Tibial nerve (tissue), 4 donors: ENCODE measurements around the gene TMEM218. TPM values are rescaled to one million over a fixed set of nuclear protein-coding genes. Genes with fewer than 3 reads are reported as not detected.

Experiments used
- DNase-seq, 2 donors: peaks; one replicate each; pipeline ENCODE4 v3.0.0-alpha.2; 2019; ENCODE audit warnings: low spot score in 2 of 2
- H3K27ac ChIP-seq, 4 donors: fragments of 200-600 bp; sonication (generic) in 3 of 4; one replicate each; pipeline ENCODE4 v1.5.1; 2017 to 2019; ENCODE audit warnings: mild to moderate bottlenecking in 1 of 4
- H3K27me3 ChIP-seq, 2 donors: fragments of 200-600 bp; sonication (generic) in 1 of 2; one replicate each; pipeline versions ENCODE4 v1.5.1 to v1.6.0; 2017 to 2019
- H3K36me3 ChIP-seq, 3 donors: fragments of 200-600 bp; sonication (generic); one replicate each; pipeline ENCODE4 v1.5.1; 2018 to 2019
- H3K4me1 ChIP-seq, 4 donors: fragments of 200-600 bp; sonication (generic) in 3 of 4; one replicate each; pipeline ENCODE4 v1.5.1; 2017 to 2019
- H3K4me3 ChIP-seq, 4 donors: fragments of 200-600 bp; sonication (generic) in 3 of 4; one replicate each; pipeline ENCODE4 v1.5.1; 2017 to 2019; ENCODE audit warnings: mild to moderate bottlenecking in 1 of 4, moderate library complexity in 1 of 4
- H3K9me3 ChIP-seq, 4 donors: fragments of 200-600 bp; sonication (generic) in 3 of 4; one replicate each; pipeline ENCODE4 v1.5.1; 2017 to 2019
- EP300 ChIP-seq, 2 donors: sonication (generic); formaldehyde crosslinking; IDR thresholded peaks; one replicate each; pipeline ENCODE4 v1.6.1; 2017; ENCODE audit warnings: antibody characterized with exemption in 2 of 2, mild to moderate bottlenecking in 1 of 2
- POLR2A ChIP-seq, 2 donors: fragments of 450-650 bp; IDR thresholded peaks; one replicate each; pipeline ENCODE4 v1.6.1; 2017; ENCODE audit warnings: antibody characterized with exemption in 2 of 2, mild to moderate bottlenecking in 2 of 2, moderate library complexity in 2 of 2
- WGBS, 2 donors: methylation state at CpG; one replicate each; pipeline ENCODE4 v1.1.5; 2018; 5-methylcytosine and 5-hydroxymethylcytosine counted together
- total RNA-seq, 4 donors: library from RNA; depleted of rRNA; stranded (reverse); fragments of >200 nt; gene quantifications; one replicate each; pipeline ENCODE4 v1.1.0, GENCODE V29; 2016
- TF ChIP-seq, protein P1 (sequence below), 5 experiments: fragments of 200-600 bp in 3 of 5; fragments of 450-650 bp in 2 of 5; sonication (generic) in 3 of 5; IDR thresholded peaks; one replicate each; pipeline ENCODE4 v1.5.1; 2016 to 2019; ENCODE audit warnings: antibody characterized with exemption in 5 of 5, mild to moderate bottlenecking in 3 of 5, moderate library complexity in 2 of 5

Gene TMEM218
- total RNA-seq, 4 donors from 2014 or later = 17.2 to 30.6 (median 20.7) TPM

- Histone ChIP-seq H3K27ac (no peak overlapping the region), H3K27me3 (peaks cover 0 to 18% of the 10 kb centered on the region in 2 donors), H3K9me3 (no peaks in the 10 kb centered on the region), H3K4me3 (no peak overlapping the region), H3K4me1 (peaks cover 0 to 6% (median 2%) of the 10 kb centered on the region in 4 donors), H3K36me3 (no peaks in the 10 kb centered on the region)
- WGBS, 2 donors = 29 to 36% methylated on average over 8 of the region's 8 CpGs
- no peak for DNase-seq
- TF ChIP-seq EP300 (IDR thresholded peaks at IDR 0.05) (no peak), POLR2A (IDR thresholded peaks at IDR 0.05) (no peak)
- TF ChIP-seq, protein P1, sequence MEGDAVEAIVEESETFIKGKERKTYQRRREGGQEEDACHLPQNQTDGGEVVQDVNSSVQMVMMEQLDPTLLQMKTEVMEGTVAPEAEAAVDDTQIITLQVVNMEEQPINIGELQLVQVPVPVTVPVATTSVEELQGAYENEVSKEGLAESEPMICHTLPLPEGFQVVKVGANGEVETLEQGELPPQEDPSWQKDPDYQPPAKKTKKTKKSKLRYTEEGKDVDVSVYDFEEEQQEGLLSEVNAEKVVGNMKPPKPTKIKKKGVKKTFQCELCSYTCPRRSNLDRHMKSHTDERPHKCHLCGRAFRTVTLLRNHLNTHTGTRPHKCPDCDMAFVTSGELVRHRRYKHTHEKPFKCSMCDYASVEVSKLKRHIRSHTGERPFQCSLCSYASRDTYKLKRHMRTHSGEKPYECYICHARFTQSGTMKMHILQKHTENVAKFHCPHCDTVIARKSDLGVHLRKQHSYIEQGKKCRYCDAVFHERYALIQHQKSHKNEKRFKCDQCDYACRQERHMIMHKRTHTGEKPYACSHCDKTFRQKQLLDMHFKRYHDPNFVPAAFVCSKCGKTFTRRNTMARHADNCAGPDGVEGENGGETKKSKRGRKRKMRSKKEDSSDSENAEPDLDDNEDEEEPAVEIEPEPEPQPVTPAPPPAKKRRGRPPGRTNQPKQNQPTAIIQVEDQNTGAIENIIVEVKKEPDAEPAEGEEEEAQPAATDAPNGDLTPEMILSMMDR (IDR thresholded peaks at IDR 0.05) = no peak
These were observed 28.8 kb upstream of the TMEM218 start for GRCh38 chr11:125140233-125140632.

- Histone ChIP-seq H3K27ac (no peak overlapping the region), H3K9me3 (no peaks in the 10 kb centered on the region), H3K27me3 (peaks cover 0 to 18% of the 10 kb centered on the region in 2 donors), H3K4me3 (no peak overlapping the region), H3K36me3 (no peaks in the 10 kb centered on the region), H3K4me1 (peaks cover 0 to 6% (median 2%) of the 10 kb centered on the region in 4 donors)
- DNase-seq = no peak
- no peak for TF ChIP-seq EP300 (IDR thresholded peaks at IDR 0.05)
- TF ChIP-seq, protein P1 (IDR thresholded peaks at IDR 0.05) = no peak
- TF ChIP-seq POLR2A (IDR thresholded peaks at IDR 0.05) = no peak
- WGBS, 2 donors = 57 to 59% methylated on average over 3 of the region's 3 CpGs
These were observed 28.4 kb upstream of the TMEM218 start for GRCh38 chr11:125139778-125140177.

DNA sequence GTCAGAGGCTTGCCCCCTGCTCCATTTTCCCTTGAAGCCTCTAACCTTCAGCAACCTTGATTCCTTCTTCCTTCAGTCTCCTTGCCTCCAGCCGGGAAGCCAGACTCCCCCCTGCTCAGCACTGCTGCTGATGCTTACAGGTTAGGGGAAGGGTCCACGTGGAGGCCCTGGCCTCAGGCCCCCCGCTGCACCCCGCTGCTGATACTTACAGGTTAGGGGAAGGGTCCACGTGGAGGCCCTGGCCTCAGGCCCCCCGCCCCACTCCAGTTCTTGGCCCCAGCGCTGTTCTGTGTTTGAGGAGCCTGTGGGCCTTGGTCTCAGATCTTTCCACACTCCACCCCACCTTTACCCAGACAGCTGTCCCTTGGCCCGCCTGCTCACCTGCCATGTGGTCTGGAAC is 27.5 kb upstream of the TMEM218 start:
- WGBS, 2 donors = 83 to 85% methylated on average over 8 of the region's 8 CpGs
- Histone ChIP-seq H3K4me3 (no peak overlapping the region), H3K27me3 (peaks cover 0 to 18% of the 10 kb centered on the region in 2 donors), H3K36me3 (no peaks in the 10 kb centered on the region), H3K27ac (no peak overlapping the region), H3K9me3 (no peaks in the 10 kb centered on the region), H3K4me1 (peaks cover 0 to 6% (median 2%) of the 10 kb centered on the region in 4 donors)
- no peak for DNase-seq
- TF ChIP-seq POLR2A (IDR thresholded peaks at IDR 0.05) (no peak), EP300 (IDR thresholded peaks at IDR 0.05) (no peak)
- TF ChIP-seq, protein P1 (IDR thresholded peaks at IDR 0.05) = no peak

DNA sequence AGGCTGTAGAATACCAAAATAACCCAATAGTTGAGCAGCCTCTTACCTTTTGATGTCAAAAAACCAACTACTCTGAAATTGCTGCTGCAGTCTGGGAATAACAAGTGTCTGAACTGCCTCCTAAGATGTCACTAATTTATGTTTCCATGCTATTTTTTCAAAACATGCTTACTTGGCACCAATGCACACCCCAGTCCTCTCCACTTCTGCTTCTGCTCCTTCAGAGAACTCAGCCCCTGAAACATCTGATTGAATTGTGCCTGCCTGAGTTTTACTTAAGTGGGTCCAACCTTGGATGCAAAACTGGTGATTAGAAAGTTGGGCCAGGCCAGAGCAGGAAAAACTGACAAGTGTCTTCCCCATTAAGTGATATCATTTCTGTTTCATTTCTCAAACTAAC is 24.6 kb upstream of the TMEM218 start:
- TF ChIP-seq EP300 (IDR thresholded peaks at IDR 0.05) (no peak), POLR2A (IDR thresholded peaks at IDR 0.05) (no peak)
- TF ChIP-seq, protein P1 (IDR thresholded peaks at IDR 0.05) = no peak
- peaks cover 0 to 11% of the 10 kb centered on the region in 2 donors for H3K27me3 ChIP-seq
- H3K27ac ChIP-seq = no peak overlapping the region
- DNase-seq = no peak
- no peak overlapping the region for H3K4me3 ChIP-seq
- H3K9me3 ChIP-seq = no peaks in the 10 kb centered on the region
- no peaks in the 10 kb centered on the region for H3K4me1 ChIP-seq
- no peaks in the 10 kb centered on the region for H3K36me3 ChIP-seq

GRCh38 chr11:125132596-125132995 is 21.2 kb upstream of the TMEM218 start:
- Histone ChIP-seq H3K9me3 (no peaks in the 10 kb centered on the region), H3K4me1 (no peaks in the 10 kb centered on the region), H3K27ac (no peak overlapping the region), H3K36me3 (no peaks in the 10 kb centered on the region), H3K4me3 (no peak overlapping the region), H3K27me3 (peaks cover 0 to 9% of the 10 kb centered on the region in 2 donors)
- DNase-seq = no peak
- WGBS, 2 donors = 82 to 83% methylated on average over 7 of the region's 7 CpGs
- no peak for TF ChIP-seq POLR2A (IDR thresholded peaks at IDR 0.05)
- no peak for TF ChIP-seq EP300 (IDR thresholded peaks at IDR 0.05)
- TF ChIP-seq, protein P1 (IDR thresholded peaks at IDR 0.05) = no peak
